ENCODE measurements around the gene UMODL1.

UMODL1 gene

DNA sequence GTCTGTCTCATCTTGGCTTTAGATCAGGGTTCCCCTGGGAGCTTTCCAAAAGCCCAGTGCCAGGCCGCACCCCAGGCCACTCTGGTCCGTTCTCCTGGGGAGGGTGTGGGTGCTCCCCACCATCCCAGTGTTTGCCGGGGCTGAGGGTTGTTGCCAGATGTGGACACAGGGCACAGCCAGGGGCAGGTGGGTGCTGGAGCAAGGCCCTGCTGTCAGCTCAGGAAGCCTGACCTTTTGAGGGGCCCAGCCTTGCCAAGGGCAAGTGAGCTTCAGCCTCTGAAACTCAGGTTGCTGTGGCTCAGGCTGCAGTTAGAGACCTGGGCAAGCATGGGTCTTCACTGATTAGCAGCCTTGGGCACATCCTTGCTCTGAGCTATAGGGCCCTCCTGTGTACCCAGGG lies 38.1 kb upstream of the UMODL1 start:
- Histone ChIP-seq H3K27me3 (ENCODE audit: insufficient read depth, low read length, poor library complexity) (no peaks in the 10 kb centered on the region), H2AFZ (ENCODE audit: low read depth, low read length) (no peak overlapping the region), H3K4me3 (ENCODE audit: low read depth in 1 of 2, low read length in 2 of 2) (no peak overlapping the region), H3K4me1 (ENCODE audit: insufficient read depth, low read length) (no peaks in the 10 kb centered on the region), H3K27ac (ENCODE audit: low read length) (no peak overlapping the region), H3K9me3 (ENCODE audit: insufficient read depth, low read length, severe bottlenecking) (no peaks in the 10 kb centered on the region), H3K4me2 (ENCODE audit: insufficient read depth, low read length) (no peak overlapping the region), H3K79me2 (ENCODE audit: insufficient read depth, low read length) (no peaks in the 10 kb centered on the region), H4K20me1 (ENCODE audit: insufficient read depth, low read length) (no peaks in the 10 kb centered on the region), H3K9ac (ENCODE audit: low read depth, low read length) (no peak overlapping the region), H3K36me3 (ENCODE audit: insufficient read depth, low read length) (no peaks in the 10 kb centered on the region)
- ATAC-seq (ENCODE audit: insufficient read depth, low read depth) (no peak), DNase-seq (no peak)
- TF ChIP-seq EZH2 (IDR thresholded peaks at IDR 0.05; ENCODE audit: borderline replicate concordance, low read depth, low read length, severe bottlenecking): no peak
- TF ChIP-seq CTCF (IDR thresholded peaks at IDR 0.05; ENCODE audit: borderline replicate concordance, extremely low read depth, low read length, poor library complexity, severe bottlenecking): no peak

DNA sequence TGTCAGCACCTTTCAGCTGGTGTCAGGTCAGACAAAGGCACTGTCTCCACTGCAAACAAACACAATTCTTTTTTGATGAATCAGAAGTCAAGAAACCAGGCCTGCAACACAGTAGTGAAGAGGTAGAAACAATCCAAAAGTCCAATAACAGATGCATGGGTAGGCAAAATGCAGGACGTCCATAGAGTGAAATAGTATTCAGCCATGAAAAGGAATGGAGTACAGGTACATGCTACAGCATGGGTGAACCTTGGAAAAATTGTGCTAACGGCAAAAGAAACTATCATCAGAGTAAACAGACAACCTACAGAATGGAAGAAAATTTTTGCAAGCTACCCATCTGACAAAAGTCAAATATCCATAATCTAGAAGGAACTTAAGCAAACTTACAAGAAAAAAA lies 34.8 kb upstream of the UMODL1 start:
- TF ChIP-seq EZH2 (IDR thresholded peaks at IDR 0.05; ENCODE audit: borderline replicate concordance, low read depth, low read length, severe bottlenecking): no peak
- TF ChIP-seq CTCF (IDR thresholded peaks at IDR 0.05; ENCODE audit: borderline replicate concordance, extremely low read depth, low read length, poor library complexity, severe bottlenecking): no peak
- no peak for ATAC-seq (ENCODE audit: insufficient read depth, low read depth)

GRCh38 chr21:42037516-42037915 lies 33.6 kb upstream of the UMODL1 start:
- Histone ChIP-seq H3K27ac (ENCODE audit: low read length) (no peak overlapping the region), H2AFZ (ENCODE audit: low read depth, low read length) (no peak overlapping the region), H3K27me3 (ENCODE audit: insufficient read depth, low read length, poor library complexity) (no peaks in the 10 kb centered on the region), H3K4me1 (ENCODE audit: insufficient read depth, low read length) (peaks cover 8% of the 10 kb centered on the region), H3K36me3 (ENCODE audit: insufficient read depth, low read length) (no peaks in the 10 kb centered on the region), H3K4me3 (ENCODE audit: low read depth in 1 of 2, low read length in 2 of 2) (no peak overlapping the region), H3K79me2 (ENCODE audit: insufficient read depth, low read length) (no peaks in the 10 kb centered on the region), H3K9ac (ENCODE audit: low read depth, low read length) (no peak overlapping the region), H4K20me1 (ENCODE audit: insufficient read depth, low read length) (no peaks in the 10 kb centered on the region), H3K4me2 (ENCODE audit: insufficient read depth, low read length) (no peak overlapping the region), H3K9me3 (ENCODE audit: insufficient read depth, low read length, severe bottlenecking) (no peaks in the 10 kb centered on the region)
- DNase-seq (no peak), ATAC-seq (ENCODE audit: insufficient read depth, low read depth) (no peak)
- TF ChIP-seq EZH2 (IDR thresholded peaks at IDR 0.05; ENCODE audit: borderline replicate concordance, low read depth, low read length, severe bottlenecking) (no peak), CTCF (IDR thresholded peaks at IDR 0.05; ENCODE audit: borderline replicate concordance, extremely low read depth, low read length, poor library complexity, severe bottlenecking) (no peak)

More for the DNA sequence above, 34.8 kb upstream of the UMODL1 start:
- no peak for DNase-seq
- no peak overlapping the region for H3K27ac ChIP-seq (ENCODE audit: low read length)
- no peak overlapping the region for H2AFZ ChIP-seq (ENCODE audit: low read depth, low read length)
- no peak overlapping the region for H3K4me2 ChIP-seq (ENCODE audit: insufficient read depth, low read length)
- peaks cover 8% of the 10 kb centered on the region for H3K4me1 ChIP-seq (ENCODE audit: insufficient read depth, low read length)
- no peak overlapping the region for H3K4me3 ChIP-seq (ENCODE audit: low read depth in 1 of 2, low read length in 2 of 2)
- no peaks in the 10 kb centered on the region for H3K36me3 ChIP-seq (ENCODE audit: insufficient read depth, low read length)
- H3K27me3 ChIP-seq (ENCODE audit: insufficient read depth, low read length, poor library complexity): no peaks in the 10 kb centered on the region
- no peaks in the 10 kb centered on the region for H3K9me3 ChIP-seq (ENCODE audit: insufficient read depth, low read length, severe bottlenecking)
- H3K9ac ChIP-seq (ENCODE audit: low read depth, low read length): no peak overlapping the region
- no peaks in the 10 kb centered on the region for H3K79me2 ChIP-seq (ENCODE audit: insufficient read depth, low read length)
- no peaks in the 10 kb centered on the region for H4K20me1 ChIP-seq (ENCODE audit: insufficient read depth, low read length)

- peaks cover 8% of the 10 kb centered on the region for H3K4me1 ChIP-seq (ENCODE audit: insufficient read depth, low read length)
- no peaks in the 10 kb centered on the region for H4K20me1 ChIP-seq (ENCODE audit: insufficient read depth, low read length)
- no peaks in the 10 kb centered on the region for H3K79me2 ChIP-seq (ENCODE audit: insufficient read depth, low read length)
- ATAC-seq (ENCODE audit: insufficient read depth, low read depth) (no peak), DNase-seq (no peak)
- H3K4me3 ChIP-seq (ENCODE audit: low read depth in 1 of 2, low read length in 2 of 2): no peak overlapping the region
- no peaks in the 10 kb centered on the region for H3K27me3 ChIP-seq (ENCODE audit: insufficient read depth, low read length, poor library complexity)
- TF ChIP-seq EZH2 (IDR thresholded peaks at IDR 0.05; ENCODE audit: borderline replicate concordance, low read depth, low read length, severe bottlenecking) (no peak), CTCF (IDR thresholded peaks at IDR 0.05; ENCODE audit: borderline replicate concordance, extremely low read depth, low read length, poor library complexity, severe bottlenecking) (no peak)
- no peak overlapping the region for H3K4me2 ChIP-seq (ENCODE audit: insufficient read depth, low read length)
- no peak overlapping the region for H3K27ac ChIP-seq (ENCODE audit: low read length)
- H3K36me3 ChIP-seq (ENCODE audit: insufficient read depth, low read length): no peaks in the 10 kb centered on the region
- no peaks in the 10 kb centered on the region for H3K9me3 ChIP-seq (ENCODE audit: insufficient read depth, low read length, severe bottlenecking)
- H2AFZ ChIP-seq (ENCODE audit: low read depth, low read length): no peak overlapping the region
- no peak overlapping the region for H3K9ac ChIP-seq (ENCODE audit: low read depth, low read length)
Measured at GRCh38 chr21:42037943-42038342, 33.2 kb upstream of the UMODL1 start.
